BLaER1 (cell line): ENCODE data around the gene TRIM44.
"Not testable (repeated sequence)": the region's sequence is repeated elsewhere in the genome, so short reads cannot be mapped to it uniquely, and the experiment has no call there.

Experiments
- H3K27ac ChIP-seq: shearing (Covaris generic); formaldehyde crosslinking; 2 replicates; pipeline ENCODE4 v1.8.1; 2022
- H3K27me3 ChIP-seq: shearing (Covaris generic); formaldehyde crosslinking; 2 replicates; pipeline ENCODE4 v1.8.1; 2022
- H3K36me3 ChIP-seq: shearing (Covaris generic); formaldehyde crosslinking; 2 replicates; pipeline ENCODE4 v1.8.1; 2022
- H3K4me1 ChIP-seq: shearing (Covaris generic); formaldehyde crosslinking; 2 replicates; pipeline ENCODE4 v1.8.1; 2022
- H3K4me2 ChIP-seq: shearing (Covaris generic); formaldehyde crosslinking; 2 replicates; pipeline ENCODE4 v1.8.1; 2022
- H3K4me3 ChIP-seq: shearing (Covaris generic); formaldehyde crosslinking; 2 replicates; pipeline ENCODE4 v1.8.1; 2022
- H3K9ac ChIP-seq: shearing (Covaris generic); formaldehyde crosslinking; 2 replicates; pipeline ENCODE4 v1.8.1; 2022
- H3K9me3 ChIP-seq: shearing (Covaris generic); formaldehyde crosslinking; 2 replicates; pipeline ENCODE4 v1.8.1; 2022
- H4K20me1 ChIP-seq: shearing (Covaris generic); formaldehyde crosslinking; 2 replicates; pipeline ENCODE4 v1.8.1; 2022
- Cebpa-rat ChIP-seq: shearing (Covaris generic); IDR thresholded peaks from 2 replicates; pipeline ENCODE4 v1.8.1; 2022

Gene TRIM44

DNA sequence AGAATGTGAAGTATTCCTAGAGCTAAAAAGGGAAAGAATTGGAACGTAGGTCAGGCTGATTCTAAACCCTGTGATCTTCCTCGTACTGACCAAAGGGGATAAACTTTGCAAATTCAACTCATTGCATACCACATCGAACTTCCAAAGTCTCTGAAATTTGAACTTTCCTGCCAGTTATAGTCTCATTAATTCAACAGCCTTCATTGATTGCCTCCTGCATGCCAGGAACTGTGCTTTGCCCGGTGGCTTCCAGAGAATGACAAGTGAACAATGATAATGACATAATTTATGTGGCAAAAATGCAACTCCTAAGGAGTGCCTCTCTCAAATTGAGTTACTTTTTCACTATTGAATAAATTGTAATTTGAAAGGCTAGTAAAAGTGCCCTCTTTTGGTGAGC is 173.6 kb downstream of the TRIM44 start:
- no peak for TF ChIP-seq Cebpa-rat
- Histone ChIP-seq H3K4me1 (no peaks in the 10 kb centered on the region), H3K9me3 (no peaks in the 10 kb centered on the region), H3K36me3 (no peaks in the 10 kb centered on the region), H4K20me1 (no peaks in the 10 kb centered on the region), H3K9ac (no peak overlapping the region), H3K4me2 (no peak overlapping the region), H3K27ac (no peak overlapping the region), H3K27me3 (no peaks in the 10 kb centered on the region), H3K4me3 (no peak overlapping the region)

DNA sequence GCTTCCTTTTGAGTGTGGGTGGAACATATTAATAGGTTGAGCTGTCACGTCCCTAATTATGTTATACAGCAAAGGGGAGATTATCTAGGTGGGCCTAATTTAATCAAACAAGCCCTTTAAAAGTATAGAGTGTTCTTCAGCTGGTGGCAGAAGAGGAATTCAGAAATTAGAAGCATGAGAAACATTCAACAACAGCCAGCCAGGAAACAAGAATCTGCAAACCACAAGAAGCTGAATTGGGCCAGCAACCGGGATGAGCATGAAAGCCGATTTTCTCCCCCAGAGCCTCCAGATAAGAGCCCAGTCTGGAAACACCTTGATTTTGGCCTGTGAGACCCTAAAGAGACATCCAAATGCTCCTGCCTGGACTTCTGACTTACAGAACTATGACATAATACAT is 175.5 kb downstream of the TRIM44 start:
- Histone ChIP-seq H4K20me1 (no peaks in the 10 kb centered on the region), H3K9me3 (no peaks in the 10 kb centered on the region), H3K4me1 (no peaks in the 10 kb centered on the region), H3K27ac (no peak overlapping the region), H3K4me3 (no peak overlapping the region), H3K9ac (no peak overlapping the region), H3K4me2 (no peak overlapping the region), H3K27me3 (no peaks in the 10 kb centered on the region), H3K36me3 (no peaks in the 10 kb centered on the region)
- TF ChIP-seq Cebpa-rat = no peak

GRCh38 chr11:35838697-35839367 is 176.3 kb downstream of the TRIM44 start:
- H3K4me2 ChIP-seq, H3K36me3 ChIP-seq, H3K9me3 ChIP-seq, H3K9ac ChIP-seq, H3K27ac ChIP-seq, H3K27me3 ChIP-seq, H3K4me1 ChIP-seq, H4K20me1 ChIP-seq, H3K4me3 ChIP-seq: not testable (repeated sequence)

GRCh38 chr11:35839368-35840161 is 177.0 kb downstream of the TRIM44 start:
- H3K4me3 ChIP-seq = no peak overlapping the region
- H3K27ac ChIP-seq = no peak overlapping the region
- no peak for TF ChIP-seq Cebpa-rat
- H3K36me3 ChIP-seq = no peaks in the 10 kb centered on the region
- no peaks in the 10 kb centered on the region for H3K27me3 ChIP-seq
- H3K4me2 ChIP-seq = no peak overlapping the region
- no peaks in the 10 kb centered on the region for H4K20me1 ChIP-seq
- no peak overlapping the region for H3K9ac ChIP-seq
- H3K4me1 ChIP-seq = no peaks in the 10 kb centered on the region
- H3K9me3 ChIP-seq = no peaks in the 10 kb centered on the region

- Histone ChIP-seq H3K27me3 (no peaks in the 10 kb centered on the region), H3K36me3 (no peaks in the 10 kb centered on the region), H3K27ac (no peak overlapping the region), H3K4me2 (no peak overlapping the region), H3K4me1 (no peaks in the 10 kb centered on the region), H4K20me1 (no peaks in the 10 kb centered on the region), H3K4me3 (no peak overlapping the region), H3K9ac (no peak overlapping the region), H3K9me3 (no peaks in the 10 kb centered on the region)
- no peak for TF ChIP-seq Cebpa-rat
These were observed 179.2 kb downstream of the TRIM44 start for GRCh38 chr11:35841733-35842132.

DNA sequence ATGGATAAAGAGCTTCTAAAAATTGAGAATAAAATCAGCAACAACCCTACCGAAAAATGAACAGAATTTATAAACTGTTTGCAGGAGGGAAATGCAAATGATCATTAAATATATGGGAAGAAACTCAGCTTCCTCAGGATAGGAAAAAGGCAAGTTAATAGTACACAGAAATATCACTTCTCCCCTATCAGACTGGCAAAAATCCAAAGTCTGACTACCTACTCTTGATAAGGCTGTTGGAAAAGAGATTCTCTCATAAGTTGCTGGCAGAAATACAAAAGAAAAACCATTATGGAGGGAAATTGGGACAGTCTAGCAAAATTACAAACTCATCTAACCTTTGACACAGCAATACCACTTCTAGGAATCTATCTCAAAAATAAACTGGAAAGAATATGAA is 180.4 kb downstream of the TRIM44 start:
- Histone ChIP-seq H3K4me3 (no peak overlapping the region), H3K9ac (no peak overlapping the region)

GRCh38 chr11:35844579-35844978 is 182.0 kb downstream of the TRIM44 start:
- H3K4me3 ChIP-seq = no peak overlapping the region
- no peak overlapping the region for H3K9ac ChIP-seq
- no peaks in the 10 kb centered on the region for H4K20me1 ChIP-seq
- no peaks in the 10 kb centered on the region for H3K36me3 ChIP-seq
- H3K4me1 ChIP-seq = no peaks in the 10 kb centered on the region
- no peak overlapping the region for H3K27ac ChIP-seq
- H3K4me2 ChIP-seq = no peak overlapping the region
- no peak for TF ChIP-seq Cebpa-rat
- H3K9me3 ChIP-seq = no peaks in the 10 kb centered on the region
- no peaks in the 10 kb centered on the region for H3K27me3 ChIP-seq

More for the DNA sequence above, 180.4 kb downstream of the TRIM44 start:
- no peaks in the 10 kb centered on the region for H3K27me3 ChIP-seq
- no peak for TF ChIP-seq Cebpa-rat
- no peak overlapping the region for H3K27ac ChIP-seq
- no peaks in the 10 kb centered on the region for H3K9me3 ChIP-seq
- H3K36me3 ChIP-seq = no peaks in the 10 kb centered on the region
- H3K4me1 ChIP-seq = no peaks in the 10 kb centered on the region
- no peaks in the 10 kb centered on the region for H4K20me1 ChIP-seq
- H3K4me2 ChIP-seq = no peak overlapping the region

- Histone ChIP-seq H4K20me1 (no peaks in the 10 kb centered on the region), H3K9me3 (no peaks in the 10 kb centered on the region), H3K9ac (no peak overlapping the region), H3K4me2 (no peak overlapping the region), H3K27ac (no peak overlapping the region), H3K36me3 (no peaks in the 10 kb centered on the region), H3K27me3 (no peaks in the 10 kb centered on the region), H3K4me1 (no peaks in the 10 kb centered on the region), H3K4me3 (no peak overlapping the region)
- TF ChIP-seq Cebpa-rat = no peak
These were observed 183.3 kb downstream of the TRIM44 start for GRCh38 chr11:35845860-35846259.

GRCh38 chr11:35846874-35847273 is 184.3 kb downstream of the TRIM44 start:
- H3K9ac ChIP-seq = no peak overlapping the region
- H3K4me3 ChIP-seq = no peak overlapping the region
- no peaks in the 10 kb centered on the region for H3K36me3 ChIP-seq
- no peaks in the 10 kb centered on the region for H3K4me1 ChIP-seq
- no peak overlapping the region for H3K27ac ChIP-seq
- H4K20me1 ChIP-seq = no peaks in the 10 kb centered on the region
- H3K4me2 ChIP-seq = no peak overlapping the region
- H3K27me3 ChIP-seq = no peaks in the 10 kb centered on the region
- TF ChIP-seq Cebpa-rat = no peak
- no peaks in the 10 kb centered on the region for H3K9me3 ChIP-seq

- Histone ChIP-seq H3K4me3 (no peak overlapping the region), H3K9ac (no peak overlapping the region), H3K36me3 (no peaks in the 10 kb centered on the region), H3K4me2 (no peak overlapping the region), H3K9me3 (no peaks in the 10 kb centered on the region), H3K27me3 (no peaks in the 10 kb centered on the region), H3K27ac (no peak overlapping the region), H3K4me1 (peaks cover 5% of the 10 kb centered on the region), H4K20me1 (no peaks in the 10 kb centered on the region)
- TF ChIP-seq Cebpa-rat = no peak
These were observed 184.9 kb downstream of the TRIM44 start for GRCh38 chr11:35847473-35847872.
